ENCODE data around the gene P2RX2.
"Not testable (repeated sequence)": the region's sequence is repeated elsewhere in the genome, so short reads cannot be mapped to it uniquely, and the experiment has no call there.

The P2RX2 gene

DNA sequence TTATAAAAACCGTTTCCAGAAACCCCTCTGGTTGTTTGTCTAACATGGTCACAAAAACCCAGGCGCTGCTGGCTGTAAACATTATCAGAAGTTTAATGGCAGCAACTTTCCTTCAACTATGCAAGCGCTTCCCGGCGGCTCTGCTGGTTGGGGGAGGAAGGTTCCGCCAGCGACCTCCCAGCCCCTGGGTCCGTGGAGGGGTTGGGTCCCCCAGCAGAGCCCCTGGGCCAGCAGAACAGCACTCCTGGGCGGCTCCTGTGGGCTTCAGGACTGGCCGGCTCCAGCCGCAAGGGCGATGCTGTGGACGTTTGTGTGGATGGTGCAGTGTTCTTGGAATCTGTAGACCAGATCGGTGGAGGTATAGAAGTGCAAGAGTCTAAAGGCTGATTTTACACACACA, 34.1 kb upstream of the P2RX2 start:
- DNase-seq, result no peak

- DNase-seq, result no peak
These were observed 33.4 kb upstream of the P2RX2 start for GRCh38 chr12:132585177-132585576.

DNA sequence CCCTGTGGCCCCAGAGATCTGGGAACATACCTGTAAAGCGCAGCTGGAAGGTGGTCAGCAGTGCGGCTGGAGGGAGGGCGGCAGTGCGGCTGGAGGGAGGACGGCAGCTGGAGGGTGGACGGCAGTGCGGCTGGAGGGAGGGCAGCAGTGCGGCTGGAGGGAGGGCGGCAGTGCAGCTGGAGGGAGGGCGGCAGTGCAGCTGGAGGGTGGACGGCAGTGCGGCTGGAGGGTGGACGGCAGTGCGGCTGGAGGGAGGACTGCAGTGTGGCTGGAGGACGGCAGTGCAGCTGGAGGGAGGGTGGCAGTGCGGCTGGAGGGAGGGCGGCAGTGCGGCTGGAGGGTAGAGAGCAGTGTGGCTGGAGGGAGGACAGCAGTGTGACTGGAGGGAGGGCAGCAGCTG, 31.6 kb upstream of the P2RX2 start:
- no peak for DNase-seq

DNA sequence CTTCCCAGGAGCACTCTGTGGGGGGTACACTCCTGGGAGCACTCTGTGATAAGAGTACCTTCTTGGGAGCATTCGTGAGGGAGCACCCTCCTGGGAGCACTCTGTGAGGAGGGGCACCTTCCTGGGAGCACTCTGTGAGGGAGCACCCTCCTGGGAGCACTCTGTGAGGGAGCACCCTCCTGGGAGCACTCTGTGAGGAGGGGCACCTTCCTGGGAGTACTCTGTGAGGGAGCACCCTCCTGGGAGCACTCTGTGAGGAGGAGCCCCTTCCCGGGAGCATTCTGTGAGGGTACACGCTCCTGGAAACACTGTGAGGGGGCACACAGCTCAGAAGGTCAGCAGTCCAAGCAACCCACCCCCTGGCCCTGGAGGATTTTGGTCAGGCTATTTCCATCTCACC, 30.8 kb upstream of the P2RX2 start:
- no peak for DNase-seq

DNA sequence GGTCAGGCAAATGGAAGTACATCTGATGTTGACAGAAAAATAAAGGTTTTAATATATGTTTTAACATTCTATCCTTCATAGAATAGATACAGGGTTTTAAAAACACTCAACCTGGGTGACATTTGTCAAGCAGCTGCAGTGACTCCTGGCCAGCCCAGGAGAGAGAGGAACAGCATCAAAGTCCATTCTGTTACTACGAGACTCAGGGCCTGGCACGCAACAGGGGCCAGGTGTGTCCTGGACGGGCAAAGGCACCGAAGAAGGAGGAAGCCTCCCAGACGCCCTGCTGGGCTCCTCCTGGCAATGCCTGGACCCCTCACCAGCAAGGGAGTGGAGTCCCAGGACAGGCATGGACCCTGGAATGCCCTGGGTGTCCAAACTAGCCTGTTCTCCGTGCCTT, 30.3 kb upstream of the P2RX2 start:
- no peak for DNase-seq

DNA sequence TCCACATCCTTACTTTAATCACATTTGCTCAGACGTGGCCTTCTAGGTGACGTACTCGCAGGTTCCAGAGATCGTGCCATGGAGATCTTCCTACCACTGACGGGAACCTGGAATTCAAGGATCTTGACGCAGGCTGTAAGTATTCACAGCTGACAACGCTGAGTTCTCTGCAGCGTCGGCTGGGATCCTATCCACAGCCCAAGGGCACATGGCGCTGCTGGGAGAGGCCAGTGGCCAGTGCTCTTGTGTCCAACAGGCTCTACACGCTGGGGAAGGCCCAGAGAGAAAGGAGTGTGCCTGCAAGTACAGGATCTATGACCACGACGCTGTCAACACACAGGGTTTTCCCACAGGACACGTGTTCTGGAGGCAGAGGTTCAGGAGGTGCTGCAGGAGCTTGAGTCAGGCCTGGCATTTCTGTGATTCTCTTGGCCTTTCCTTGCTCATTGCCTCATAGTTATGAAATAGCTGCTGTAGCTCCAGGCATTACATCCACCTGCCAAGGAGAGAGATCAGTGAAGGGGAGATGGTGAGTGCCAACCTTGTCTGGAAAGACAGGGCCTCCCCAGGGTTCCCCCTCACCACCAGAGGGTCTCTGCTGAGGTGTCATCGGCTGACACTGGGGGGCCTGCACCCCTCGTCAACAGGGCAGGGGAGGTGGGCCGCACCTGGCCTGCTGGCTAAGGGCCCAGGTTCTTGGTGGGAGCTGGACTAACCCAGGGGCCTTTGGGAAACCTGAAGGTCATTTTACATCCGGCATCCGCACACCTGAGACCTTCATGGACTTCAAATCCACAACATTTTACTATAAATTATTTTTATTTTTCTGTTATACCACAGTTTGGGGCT, 29.5 kb upstream of the P2RX2 start:
- no peak for DNase-seq

DNA sequence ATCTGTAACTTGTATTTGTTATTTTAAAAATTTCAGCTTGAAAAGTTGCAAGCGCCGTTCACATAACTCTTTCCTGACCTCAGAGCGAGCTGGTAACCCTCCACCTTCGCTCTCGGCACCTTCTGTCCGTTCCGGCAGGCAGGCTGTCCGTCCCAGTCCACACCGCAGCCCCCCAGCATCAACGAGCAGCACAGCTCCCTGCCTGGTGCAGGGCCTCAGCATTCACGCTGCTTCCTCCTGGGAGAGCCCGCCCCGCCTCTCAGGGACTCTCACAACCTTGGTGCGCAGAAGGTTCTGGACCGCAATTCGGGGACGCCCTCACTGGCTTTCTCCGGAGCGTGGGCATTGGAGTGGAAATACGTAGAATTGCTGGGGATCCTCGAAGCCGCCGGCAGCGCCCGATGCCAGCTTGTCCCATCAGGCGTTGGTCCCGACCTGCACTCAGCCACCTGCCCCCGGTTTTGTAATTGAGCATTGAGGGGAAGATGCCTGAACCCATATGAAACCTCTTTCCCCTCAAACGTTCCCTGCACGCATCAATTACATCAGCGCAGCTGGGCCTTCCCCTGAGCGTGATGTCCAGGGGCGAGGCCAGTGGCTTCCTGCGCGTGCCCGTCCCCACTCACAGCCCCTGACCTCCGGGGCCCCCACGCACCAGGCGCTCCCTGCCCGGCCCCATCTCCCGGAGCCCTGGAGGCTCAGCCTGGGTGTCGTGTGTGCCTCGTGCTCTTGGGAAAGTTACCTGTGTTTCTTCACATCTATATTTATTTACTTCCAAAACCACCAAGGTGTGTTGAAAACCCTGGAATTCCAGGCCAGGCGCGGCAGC, 27.3 kb upstream of the P2RX2 start:
- no peak for DNase-seq

GRCh38 chr12:132592282-132592970, 26.1 kb upstream of the P2RX2 start:
- no peak for DNase-seq

DNA sequence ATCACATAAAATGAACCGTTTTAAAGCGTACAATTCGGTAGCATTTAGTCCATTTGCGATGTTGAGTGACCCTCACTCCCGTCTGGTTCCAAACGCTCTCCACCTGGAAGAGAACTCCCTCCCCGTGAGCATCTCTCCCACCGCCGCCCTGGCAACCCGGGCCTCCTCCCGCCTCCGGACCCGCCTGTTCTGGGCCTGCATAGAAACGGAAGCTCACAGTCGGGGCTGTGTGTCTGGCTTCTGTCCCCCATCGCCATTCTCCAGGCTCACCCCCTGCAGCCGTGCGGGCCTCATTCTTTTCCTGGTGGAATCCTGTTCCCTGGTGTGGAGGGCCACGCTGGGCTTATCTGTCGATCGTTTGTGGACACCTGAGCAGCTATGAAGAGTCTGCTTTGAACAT, 25.5 kb upstream of the P2RX2 start:
- DNase-seq, result no peak

DNA sequence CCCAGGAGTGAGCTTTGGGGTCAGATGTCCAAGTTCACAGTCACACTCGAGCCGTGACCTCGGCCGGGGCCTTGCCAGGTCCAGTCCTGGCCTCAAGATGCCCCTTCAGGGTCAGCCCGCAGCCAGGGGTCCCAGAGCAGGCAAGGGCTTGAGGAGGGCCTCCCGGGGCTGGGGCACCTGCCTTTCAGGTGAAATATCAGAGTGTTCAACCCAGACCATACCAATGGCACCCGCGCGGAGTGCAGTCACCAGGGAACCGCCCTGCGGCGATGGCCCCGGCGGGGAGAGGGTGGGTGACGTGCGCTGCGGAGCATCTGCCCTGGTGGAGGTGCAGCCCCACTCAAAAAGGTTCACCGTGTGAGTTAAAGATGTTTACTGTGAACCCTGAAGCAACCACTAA, 25.1 kb upstream of the P2RX2 start:
- DNase-seq, result no peak

DNA sequence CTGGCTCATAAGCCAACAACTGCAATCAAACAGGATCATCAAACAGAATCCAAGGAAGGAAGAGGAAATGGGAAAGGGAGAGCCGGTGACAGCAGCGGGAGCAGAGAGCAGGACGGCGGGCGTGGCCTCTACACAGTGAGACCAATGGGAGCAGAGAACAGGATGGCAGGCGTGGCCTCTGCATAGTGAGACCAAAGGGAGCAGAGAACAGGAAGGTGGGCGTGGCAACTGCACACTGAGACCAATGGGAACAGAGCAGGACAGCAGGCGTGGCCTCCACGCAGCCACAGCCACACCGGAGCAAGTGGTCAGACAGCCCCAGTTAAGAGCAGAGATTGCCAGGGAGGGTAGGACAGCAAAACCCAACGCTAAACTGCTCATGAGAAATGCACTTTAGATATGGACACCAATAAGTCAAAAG, 24.6 kb upstream of the P2RX2 start:
- DNase-seq, result peak; percentile 75 to 95

DNA sequence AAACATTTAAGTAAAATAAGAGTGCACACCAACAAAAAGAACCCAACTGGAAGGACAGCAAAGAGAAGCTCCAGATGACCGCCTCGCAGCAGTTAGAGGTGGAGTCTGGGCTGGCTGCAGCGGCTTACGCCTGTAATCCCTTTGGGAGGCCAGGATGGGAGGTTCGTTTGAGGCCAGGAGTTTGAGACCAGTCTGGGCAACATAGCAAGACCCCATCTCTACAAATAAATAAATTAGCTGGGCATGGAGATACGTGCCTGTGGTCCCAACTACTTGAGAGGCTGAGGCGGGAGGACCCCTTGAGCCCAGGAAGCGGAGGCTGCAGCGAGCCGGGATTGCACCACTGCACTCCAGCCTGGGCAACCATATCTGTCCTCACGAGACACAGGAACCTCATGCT, 23.4 kb upstream of the P2RX2 start:
- no peak for DNase-seq

DNA sequence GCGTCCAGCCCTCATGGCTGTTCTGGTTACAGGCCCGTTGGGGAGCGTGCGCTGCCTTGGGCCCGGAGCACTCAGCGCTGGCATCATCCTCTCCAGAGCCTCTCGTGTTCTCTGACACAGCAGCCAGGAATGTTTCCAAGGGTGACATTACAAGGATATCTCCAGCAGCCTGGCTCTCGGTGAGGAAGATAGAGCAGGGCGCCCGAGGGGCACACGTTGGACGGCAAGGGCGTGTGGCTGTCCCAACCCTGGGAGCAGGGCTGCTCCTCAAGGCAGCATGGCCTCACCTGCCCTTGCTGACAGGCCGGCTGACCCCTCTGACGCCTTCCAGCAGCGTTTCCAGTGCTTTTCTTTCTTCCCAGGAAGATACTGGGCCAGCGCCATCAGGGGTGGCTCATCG, 22.6 kb upstream of the P2RX2 start:
- no peak for DNase-seq

- DNase-seq, result peak in 1 of 2 experiments; percentile 40
These were observed 21.0 kb upstream of the P2RX2 start for GRCh38 chr12:132597333-132598316.

GRCh38 chr12:132599502-132599901, 19.1 kb upstream of the P2RX2 start:
- DNase-seq, result not testable (repeated sequence)

GRCh38 chr12:132600048-132601032, 18.2 kb upstream of the P2RX2 start:
- DNase-seq, result peak; percentile 5 to 42

- DNase-seq, result no peak
These were observed 17.2 kb upstream of the P2RX2 start for GRCh38 chr12:132601171-132601883.

DNA sequence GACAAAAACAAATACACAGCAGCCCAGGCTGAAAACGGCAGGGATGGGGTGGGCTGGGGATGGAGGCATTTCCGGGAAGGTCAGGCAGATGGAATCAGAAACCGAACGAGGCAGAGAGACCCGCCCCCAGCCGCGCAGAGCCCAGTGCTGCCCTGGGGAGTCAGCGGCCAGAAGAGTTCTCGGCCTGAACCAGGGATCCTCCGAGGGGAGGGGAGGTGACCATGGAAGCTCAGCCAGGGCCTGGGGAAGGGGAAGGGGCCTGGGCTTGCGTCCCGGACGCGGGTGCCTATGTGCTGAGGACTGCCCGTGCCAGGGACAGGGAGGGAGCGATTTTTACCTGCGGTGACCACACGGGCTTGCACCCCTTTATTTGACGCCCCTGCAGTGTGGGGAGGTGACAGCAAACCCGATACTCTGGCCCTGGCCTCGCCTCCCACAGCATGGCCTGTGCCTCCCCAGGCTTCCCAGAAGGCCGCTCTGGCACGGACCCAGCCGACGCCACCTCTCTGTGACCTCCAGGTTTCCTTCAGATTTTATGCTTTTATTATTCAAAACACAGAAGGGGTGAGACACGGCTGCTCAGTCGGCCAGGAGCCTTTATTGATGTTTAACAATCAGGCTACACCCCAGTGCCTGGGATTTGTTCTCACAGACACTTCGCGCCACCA, 15.9 kb upstream of the P2RX2 start:
- no peak for DNase-seq

DNA sequence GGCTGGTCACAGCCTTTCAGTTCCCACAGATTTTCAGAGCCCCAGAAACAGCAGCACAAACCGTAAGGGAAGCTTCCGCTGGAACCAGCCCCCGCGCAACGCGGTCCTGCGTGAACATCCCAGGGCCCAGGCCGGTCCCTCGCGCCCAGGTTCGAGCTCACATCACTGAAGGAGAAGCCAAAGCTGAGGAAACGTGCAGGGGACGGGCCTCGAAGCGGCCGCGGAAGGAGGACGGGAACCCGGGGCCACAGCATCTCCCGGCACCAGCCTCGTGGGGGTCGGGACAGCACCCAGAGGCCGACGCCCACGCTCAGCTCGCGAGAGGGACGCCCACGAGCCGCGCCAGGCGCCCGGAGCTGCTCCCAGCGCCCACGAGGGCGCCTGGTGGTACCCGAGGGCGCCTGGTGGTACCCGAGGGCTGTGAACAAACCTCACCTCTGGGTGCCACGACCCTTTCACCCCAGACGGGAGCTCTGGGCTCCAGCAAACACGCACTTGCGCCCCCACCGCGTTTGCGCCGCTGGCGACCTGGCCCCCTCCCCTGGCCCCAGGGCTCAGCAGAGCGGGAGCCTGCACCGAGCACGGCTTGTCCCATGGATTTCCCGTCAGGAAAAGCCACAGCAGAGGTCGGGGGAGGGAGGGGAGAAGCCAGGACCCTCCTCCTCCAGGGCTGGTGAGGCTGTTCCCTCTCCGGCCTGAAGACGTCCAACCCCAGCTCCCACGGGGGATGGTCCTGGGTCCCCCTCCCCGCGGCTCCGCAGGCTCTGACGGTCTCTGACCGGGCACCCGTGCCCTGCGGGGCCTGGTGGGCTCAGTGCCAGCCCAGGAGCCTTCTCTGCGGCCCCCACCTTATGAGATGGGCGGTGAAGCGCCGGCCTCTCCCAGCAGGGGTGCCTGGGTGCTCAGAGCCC, 15.1 kb upstream of the P2RX2 start:
- DNase-seq, result no peak

Measured in NCI-H446 (cell line).